ENCODE data around the gene RIMOC1.

RIMOC1 gene

DNA sequence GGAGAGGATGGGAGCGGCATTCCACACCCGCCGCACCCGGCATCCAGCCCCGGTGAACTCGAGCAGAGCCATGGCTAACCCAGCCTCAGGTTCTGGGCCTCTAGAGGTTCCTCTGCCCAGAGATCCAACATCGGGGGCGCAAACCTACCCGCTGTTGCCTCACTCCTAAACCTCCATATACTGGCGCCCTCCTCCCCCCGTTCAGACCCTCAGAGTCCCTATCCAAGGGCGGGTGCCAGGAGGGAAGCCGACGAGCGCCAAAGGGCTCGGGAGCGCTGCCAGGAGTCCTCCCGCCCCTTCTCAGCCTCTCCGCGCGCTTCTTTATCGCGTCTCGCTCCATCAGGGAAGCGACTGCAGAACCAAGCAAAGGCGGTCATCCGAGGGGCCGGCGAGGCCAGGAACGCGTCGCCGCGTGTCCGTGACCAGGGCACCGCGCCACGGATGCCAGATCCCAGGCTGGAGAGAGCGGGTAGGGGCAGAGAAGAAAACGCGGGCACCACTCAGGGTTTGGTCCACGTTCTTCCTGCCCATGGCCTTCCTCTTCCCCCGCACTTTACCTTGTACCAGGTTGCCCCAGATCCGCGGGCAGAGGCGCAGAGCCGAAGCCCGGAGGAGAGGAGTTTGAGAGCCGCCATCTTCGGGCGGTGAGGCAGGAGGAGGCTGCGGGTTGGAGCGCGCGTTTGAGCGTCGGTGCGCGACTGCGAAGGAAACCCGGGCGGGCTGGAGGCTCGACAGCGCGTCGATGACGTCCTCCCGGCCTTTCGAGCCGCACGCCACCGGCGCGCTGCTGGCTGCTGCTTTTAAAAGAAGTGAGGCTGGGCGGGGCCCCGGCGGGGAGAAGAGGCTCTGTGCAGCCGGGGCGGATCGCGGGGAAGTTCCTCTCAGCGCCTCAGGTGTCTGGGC is 34.2 kb upstream of the RIMOC1 start, which contains the start of gene OXCT1:
TSS of gene OXCT1 (minus strand) at position 702 of the 903 bp plus-strand sequence. CDS start at position 635, 67 bp downstream.
- H3K27ac ChIP-seq = peak within 1 kb of the TSS; percentile 81
- TF ChIP-seq ZFX (IDR thresholded peaks at IDR 0.05) (0 out of 2 replicates have a peak, but pooled peaks have one; percentile 24), CTCF (conservative IDR thresholded peaks at IDR 0.05) (no peak)

DNA sequence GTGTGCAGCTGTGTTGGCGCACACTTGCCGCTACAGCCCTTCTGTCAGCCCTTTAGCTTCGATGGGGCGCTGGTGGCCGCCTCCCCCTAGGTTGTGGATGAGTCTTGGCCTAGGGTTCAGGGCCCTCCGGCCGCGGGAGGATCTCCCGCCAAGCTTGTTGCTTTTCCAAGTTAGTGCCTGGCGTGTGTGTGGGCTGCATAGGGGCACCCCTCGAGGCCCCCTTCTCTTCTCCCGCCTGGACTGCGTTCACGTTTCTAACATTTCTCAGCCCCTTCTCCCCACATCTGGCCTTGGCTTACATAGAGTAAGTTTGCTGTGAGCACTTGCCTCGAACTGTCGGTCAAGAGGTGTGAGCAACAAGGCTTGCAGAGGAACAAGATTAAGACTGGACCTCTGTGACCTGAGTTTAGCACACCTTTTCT is 33.5 kb upstream of the RIMOC1 start:
- H3K27ac ChIP-seq = peak overlapping the region; percentile 81
- TF ChIP-seq ZFX (IDR thresholded peaks at IDR 0.05) (no peak), CTCF (conservative IDR thresholded peaks at IDR 0.05) (no peak)

GRCh38 chr5:41871852-41872251 is 32.3 kb upstream of the RIMOC1 start:
- H3K27ac ChIP-seq = no peak overlapping the region
- TF ChIP-seq ZFX (IDR thresholded peaks at IDR 0.05) = no peak

DNA sequence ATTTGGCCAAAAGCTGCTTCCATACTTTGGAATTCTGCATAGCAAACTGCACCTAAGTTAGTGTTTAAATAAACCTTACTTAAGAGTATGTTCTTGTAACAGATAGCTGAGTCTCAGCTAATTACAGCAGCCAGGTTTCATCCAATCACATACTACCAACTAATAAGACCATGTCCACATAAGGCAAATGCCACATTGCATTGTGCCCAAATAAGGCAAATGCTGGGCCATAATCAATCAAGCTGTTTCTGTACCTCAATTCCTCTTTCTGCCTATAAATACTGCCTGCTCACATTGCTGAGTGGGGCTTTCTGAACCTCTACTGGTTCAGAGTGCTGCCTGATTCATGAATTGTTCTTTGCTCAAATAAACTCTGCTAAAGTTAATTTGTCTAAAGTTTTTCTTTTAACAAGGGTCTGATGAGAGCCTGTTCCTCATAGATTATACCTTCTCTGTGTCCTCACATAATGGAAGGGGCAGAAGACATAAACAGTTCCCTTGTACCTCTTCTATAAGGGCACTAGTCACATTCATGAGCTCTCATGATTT is 29.6 kb upstream of the RIMOC1 start:
- no peak for TF ChIP-seq CTCF (conservative IDR thresholded peaks at IDR 0.05)
- no peak for TF ChIP-seq ZFX (IDR thresholded peaks at IDR 0.05)
- no peak overlapping the region for H3K27ac ChIP-seq

GRCh38 chr5:41875121-41875520 is 29.0 kb upstream of the RIMOC1 start:
- TF ChIP-seq CTCF (conservative IDR thresholded peaks at IDR 0.05) (no peak), ZFX (IDR thresholded peaks at IDR 0.05) (no peak)
- H3K27ac ChIP-seq = no peak overlapping the region

DNA sequence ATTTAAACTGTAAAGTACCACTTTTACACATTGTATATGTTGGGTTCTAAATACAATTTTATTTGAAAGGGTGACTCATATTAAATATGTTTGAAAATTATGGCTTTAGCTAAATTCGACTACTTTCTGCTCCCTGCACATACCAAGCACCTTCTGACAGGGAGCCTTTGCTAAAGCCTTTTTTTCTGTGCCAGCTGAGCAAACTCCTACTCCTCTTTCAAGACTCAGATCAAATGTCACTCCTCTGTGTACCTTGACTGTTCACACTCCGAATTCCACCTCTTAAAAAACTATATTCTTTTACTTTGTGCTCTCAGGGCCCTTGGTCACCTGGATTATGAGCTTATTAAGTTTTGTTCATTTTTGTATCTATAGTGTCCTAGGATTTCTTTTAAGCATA is 27.5 kb upstream of the RIMOC1 start:
- TF ChIP-seq CTCF (conservative IDR thresholded peaks at IDR 0.05) = no peak
- no peak for TF ChIP-seq ZFX (IDR thresholded peaks at IDR 0.05)
- H3K27ac ChIP-seq = no peak overlapping the region

- H3K27ac ChIP-seq = no peak overlapping the region
- no peak for TF ChIP-seq ZFX (IDR thresholded peaks at IDR 0.05)
- TF ChIP-seq CTCF (conservative IDR thresholded peaks at IDR 0.05) = no peak
Observed at GRCh38 chr5:41877408-41877807, 26.7 kb upstream of the RIMOC1 start.

Measured in C4-2B (cell line).